GM18909 (cell line): ENCODE results near the gene ANXA4.
A peak's percentile ranks its signal among the peaks of the same experiment; 100 is the strongest.
"Not testable (repeated sequence)": the region's sequence is repeated elsewhere in the genome, so short reads cannot be mapped to it uniquely, and the experiment has no call there.

Experiments used
- ATAC-seq: cut with Tn5 transposase; IDR thresholded peaks from one replicate; pipeline ENCODE4 v1.9.1; 2021; ENCODE audit warnings: mild to moderate bottlenecking; ENCODE audit not compliant: unreplicated experiment, poor library complexity

ANXA4 gene

GRCh38 chr2:69718338-69718965, 23.5 kb upstream of the ANXA4 start:
- no peak for ATAC-seq

GRCh38 chr2:69720404-69720803, 21.5 kb upstream of the ANXA4 start:
- ATAC-seq, result no peak

- ATAC-seq, result no peak
These were observed 20.9 kb upstream of the ANXA4 start for GRCh38 chr2:69721022-69721421.

DNA sequence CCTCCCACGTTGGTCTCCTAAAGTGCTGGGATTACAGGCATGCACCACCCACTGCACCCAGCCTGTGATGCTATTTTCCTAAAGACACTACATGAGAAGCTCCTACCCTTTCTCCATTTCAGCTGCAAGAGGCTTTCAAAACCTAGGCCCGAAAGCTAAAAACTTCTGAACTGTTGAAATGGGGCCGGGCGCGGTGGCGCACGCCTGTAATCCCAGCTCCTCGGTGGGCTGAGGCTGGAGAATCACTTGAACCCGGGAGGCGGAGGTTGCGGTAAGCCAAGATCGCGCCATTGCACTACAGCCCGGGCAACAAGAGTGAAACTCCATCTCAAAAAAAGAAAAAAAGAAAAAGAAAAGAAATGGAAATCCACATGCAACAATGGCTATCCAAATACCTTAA, 18.1 kb upstream of the ANXA4 start:
- no peak for ATAC-seq

- ATAC-seq, result peak; percentile 66
These were observed 17.3 kb upstream of the ANXA4 start for GRCh38 chr2:69724540-69725159.

- no peak for ATAC-seq
These were observed 16.1 kb upstream of the ANXA4 start for GRCh38 chr2:69725706-69726360.

DNA sequence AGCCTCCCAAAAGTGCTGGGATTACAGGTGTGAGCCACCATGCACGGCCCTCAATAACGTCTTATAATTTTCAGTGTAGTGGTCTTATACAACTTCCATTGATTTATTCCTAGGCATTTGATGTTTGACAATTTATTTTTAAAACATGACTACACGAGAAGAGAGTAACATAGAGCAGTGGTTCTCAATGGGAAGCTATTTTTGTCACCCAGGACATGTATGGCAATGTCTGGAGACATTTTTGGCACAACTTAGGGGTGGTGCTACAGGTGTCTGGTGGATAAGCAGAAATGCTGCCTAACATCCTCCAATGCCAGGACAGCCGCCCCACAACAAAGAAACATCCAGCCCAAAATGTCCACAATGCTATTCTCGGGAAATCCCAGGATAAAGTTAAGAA, 12.7 kb upstream of the ANXA4 start:
- no peak for ATAC-seq

DNA sequence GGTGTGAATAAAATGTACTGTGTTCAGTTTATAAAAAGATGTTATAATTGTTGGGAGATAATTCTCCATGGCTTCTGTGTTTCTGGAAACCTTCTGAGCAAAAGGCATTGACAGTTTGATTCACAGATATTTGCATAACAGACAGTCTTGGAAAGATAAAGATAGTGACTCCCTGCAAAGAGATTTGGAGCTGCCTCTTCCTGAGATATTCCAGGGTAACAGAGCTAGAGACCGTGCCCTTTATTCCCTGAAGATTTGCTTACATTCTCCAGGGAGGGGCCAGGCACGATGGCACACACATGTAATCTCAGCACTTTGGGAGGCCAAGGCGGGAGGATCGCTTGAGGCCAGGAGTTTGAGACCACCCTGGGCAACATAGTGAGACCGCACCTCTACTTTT, 12.2 kb upstream of the ANXA4 start:
- no peak for ATAC-seq

DNA sequence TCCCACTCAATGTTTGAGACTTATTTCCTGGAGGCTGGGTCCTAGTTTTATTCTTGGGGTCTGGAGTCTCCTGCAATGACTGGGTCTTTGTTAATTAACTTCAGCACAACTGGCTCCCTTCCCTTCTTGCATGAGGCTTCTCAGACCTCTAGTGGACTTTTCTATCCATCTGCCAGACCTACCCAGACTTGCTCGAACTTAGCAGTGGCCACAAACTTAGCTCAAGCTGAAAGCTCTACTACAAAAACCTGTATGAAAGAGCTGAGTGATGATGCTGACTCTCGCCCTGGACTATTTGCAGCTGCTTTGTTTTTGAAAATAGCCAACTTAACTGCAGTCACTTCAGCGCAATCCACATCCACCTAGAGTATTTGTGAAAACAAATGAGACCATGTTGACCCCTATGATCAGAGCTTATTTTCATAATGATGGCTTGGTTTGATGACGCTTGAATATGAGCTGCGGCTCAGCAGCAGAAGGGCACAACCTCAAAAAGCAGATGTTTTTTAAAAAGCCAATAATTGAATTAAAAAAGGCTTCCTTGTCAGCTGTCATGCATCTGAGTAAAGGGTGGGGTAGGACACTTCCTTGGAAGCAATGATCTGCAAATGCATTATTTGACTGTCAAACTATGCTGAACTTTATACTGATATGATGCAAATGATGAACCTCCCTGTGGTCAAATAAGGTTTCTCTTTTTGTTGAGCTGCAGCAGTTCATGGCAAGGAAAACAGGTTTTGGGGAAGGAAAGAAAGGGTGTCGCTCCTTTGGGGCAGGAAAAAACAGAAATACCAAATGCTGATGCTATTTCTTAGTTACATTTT, 10.6 kb upstream of the ANXA4 start:
- ATAC-seq, result no peak

GRCh38 chr2:69733342-69734034, 8.4 kb upstream of the ANXA4 start:
- no peak for ATAC-seq

DNA sequence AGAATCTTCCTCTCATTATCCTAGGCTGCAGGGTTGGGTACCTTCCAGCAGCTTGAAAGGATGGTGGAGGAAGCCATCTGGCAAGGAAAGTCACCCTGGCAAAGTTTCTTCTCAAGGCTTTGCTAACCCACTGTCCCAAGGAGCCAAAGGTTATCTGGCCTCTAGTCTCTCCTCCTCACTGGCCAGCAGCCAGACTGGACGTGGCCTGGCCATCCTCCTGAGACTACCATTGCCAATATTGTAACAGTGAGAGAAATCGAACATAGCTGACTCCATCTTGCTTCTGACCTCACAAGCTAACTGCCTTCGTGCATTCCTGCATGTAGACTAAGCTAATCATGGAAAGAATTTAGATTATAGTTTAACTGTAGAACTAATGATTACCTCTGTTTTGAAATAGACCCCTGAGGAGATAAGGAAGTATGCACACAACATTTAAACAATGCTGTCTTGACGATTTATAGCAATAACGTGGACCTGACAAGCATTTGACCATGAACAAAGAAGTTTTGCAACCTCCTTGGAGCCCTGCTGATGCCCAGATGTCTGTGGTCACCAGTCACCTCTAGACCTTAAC, 7.8 kb upstream of the ANXA4 start:
- ATAC-seq, result no peak

DNA sequence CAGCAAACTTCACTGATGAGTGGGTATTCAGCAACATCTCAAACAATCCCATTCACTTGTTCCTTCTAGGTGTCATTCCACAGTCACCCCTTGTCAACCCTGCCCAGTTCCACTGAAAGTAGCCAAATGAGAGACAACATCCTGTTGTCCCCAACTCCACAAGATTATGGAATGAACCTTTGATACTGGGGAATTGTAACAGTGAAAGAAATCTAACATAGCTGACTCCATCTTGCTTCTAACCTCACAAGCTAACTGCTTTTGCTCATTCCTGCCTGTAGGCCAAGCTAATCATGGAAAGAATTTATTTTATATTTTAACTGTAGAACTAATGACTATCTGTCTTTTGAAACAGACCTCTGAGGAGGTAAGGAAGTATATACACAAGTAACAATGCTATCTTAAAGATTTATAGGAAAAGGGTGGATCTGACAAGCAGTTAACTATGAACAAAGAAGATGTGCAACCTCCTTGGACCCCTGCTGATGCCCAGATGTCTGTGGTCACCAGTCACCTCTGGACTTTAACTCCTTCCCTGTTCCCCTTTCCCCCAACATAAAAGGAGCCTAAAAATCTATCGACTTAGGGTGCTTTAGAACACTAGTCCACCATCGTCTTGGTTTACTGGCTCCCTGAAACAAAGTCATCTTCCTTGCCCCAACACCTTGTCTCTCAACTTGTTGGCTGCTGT, 6.9 kb upstream of the ANXA4 start:
- no peak for ATAC-seq

GRCh38 chr2:69735686-69736085, 6.2 kb upstream of the ANXA4 start:
- ATAC-seq, result no peak

GRCh38 chr2:69738149-69738548, 3.8 kb upstream of the ANXA4 start:
- ATAC-seq, result not testable (repeated sequence)

DNA sequence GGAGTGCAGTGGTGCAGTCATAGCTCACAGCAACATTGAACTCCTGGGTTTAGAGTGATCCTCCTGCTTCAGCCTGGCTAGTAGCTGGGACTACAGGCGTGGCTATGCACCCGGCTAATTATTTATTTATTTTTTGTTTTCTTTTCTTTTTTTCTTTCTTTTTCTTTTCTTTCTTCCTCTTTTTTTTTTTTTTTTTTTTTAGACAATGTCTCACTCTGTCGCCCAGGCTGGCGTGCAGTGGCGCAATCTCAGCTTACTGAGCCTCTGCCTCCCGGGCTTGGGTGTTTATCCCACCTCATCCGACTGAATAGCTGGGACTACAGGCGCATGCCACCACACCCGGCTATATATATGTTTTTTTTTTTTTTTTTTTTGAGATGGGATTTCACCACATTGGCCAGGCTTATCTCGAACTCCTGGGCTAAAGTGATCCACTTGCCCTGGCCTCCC, 1.4 kb upstream of the ANXA4 start:
- no peak for ATAC-seq

DNA sequence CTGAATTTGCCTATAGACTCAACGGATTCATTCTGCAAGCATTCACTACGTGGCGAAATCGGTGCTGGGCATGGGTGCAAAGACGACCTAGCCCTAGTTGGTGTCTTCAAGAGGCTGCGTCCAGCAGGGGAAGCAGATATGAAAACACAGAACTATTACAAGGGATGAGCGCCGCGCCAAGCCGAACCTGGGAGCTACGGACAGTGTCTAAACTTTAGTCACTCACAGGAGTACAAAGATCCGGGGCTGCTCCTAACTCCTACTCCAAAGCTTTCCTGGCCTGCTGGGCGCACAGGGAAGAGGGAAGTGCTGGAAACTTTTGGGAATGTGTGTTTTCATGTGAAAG, 732 bp upstream of the ANXA4 start:
- peak; percentile 32 for ATAC-seq

GRCh38 chr2:69742322-69742952, 503 bp downstream of the ANXA4 start:
- ATAC-seq, result peak; percentile 35

- no peak for ATAC-seq
These were observed 1.9 kb downstream of the ANXA4 start for GRCh38 chr2:69743847-69744264.

DNA sequence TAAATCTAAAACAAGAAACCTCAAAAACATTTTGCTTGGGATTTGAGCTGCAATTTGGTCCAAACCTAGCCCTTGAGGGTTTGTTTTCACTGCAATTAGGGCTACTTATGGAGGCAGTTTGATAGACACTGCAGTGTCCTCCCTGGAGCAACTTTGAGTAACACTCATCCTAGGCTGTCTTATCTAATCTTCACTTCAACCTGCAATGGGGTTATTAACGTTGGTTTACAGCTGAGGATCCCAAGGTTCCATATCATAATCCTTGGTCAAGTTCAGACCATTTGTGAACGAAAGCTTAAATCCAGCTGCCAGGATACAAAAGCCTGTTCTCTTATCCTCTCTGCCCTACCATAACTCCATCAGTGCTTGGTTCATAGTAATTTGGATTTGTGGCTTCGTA, 2.5 kb downstream of the ANXA4 start:
- no peak for ATAC-seq
